ENCODE measurements around the gene MAP2K7.

DNA sequence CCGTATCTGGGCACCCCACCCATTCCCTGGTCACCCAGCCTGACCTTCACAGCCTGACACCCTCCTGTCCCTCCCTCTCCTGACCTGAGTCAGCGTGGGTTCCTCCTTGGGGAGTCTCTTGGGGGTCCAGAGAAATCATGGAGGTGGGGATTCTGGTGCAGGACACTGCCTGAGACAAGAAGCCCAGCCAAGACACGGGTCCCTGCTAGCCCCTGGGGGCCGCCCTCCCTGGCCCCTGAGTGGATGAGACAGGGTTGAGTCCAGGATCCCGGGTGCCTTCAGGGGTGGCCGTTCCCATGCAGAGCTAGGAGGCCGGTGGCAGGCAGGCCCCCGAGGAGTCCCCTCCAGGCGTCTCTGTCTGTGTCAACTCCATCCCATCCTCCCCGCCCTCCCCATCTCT lies 1.6 kb downstream of the MAP2K7 start:
- TF ChIP-seq POLR2A (IDR thresholded peaks at IDR 0.05): no peak
- TF ChIP-seq, protein P1, sequence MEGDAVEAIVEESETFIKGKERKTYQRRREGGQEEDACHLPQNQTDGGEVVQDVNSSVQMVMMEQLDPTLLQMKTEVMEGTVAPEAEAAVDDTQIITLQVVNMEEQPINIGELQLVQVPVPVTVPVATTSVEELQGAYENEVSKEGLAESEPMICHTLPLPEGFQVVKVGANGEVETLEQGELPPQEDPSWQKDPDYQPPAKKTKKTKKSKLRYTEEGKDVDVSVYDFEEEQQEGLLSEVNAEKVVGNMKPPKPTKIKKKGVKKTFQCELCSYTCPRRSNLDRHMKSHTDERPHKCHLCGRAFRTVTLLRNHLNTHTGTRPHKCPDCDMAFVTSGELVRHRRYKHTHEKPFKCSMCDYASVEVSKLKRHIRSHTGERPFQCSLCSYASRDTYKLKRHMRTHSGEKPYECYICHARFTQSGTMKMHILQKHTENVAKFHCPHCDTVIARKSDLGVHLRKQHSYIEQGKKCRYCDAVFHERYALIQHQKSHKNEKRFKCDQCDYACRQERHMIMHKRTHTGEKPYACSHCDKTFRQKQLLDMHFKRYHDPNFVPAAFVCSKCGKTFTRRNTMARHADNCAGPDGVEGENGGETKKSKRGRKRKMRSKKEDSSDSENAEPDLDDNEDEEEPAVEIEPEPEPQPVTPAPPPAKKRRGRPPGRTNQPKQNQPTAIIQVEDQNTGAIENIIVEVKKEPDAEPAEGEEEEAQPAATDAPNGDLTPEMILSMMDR (IDR thresholded peaks at IDR 0.05): no peak
- TF ChIP-seq EP300 (IDR thresholded peaks at IDR 0.05): no peak
